ENCODE results near the gene MEGF10.
"Not testable (repeated sequence)": the region's sequence is repeated elsewhere in the genome, so short reads cannot be mapped to it uniquely, and the experiment has no call there.

Gene MEGF10

DNA sequence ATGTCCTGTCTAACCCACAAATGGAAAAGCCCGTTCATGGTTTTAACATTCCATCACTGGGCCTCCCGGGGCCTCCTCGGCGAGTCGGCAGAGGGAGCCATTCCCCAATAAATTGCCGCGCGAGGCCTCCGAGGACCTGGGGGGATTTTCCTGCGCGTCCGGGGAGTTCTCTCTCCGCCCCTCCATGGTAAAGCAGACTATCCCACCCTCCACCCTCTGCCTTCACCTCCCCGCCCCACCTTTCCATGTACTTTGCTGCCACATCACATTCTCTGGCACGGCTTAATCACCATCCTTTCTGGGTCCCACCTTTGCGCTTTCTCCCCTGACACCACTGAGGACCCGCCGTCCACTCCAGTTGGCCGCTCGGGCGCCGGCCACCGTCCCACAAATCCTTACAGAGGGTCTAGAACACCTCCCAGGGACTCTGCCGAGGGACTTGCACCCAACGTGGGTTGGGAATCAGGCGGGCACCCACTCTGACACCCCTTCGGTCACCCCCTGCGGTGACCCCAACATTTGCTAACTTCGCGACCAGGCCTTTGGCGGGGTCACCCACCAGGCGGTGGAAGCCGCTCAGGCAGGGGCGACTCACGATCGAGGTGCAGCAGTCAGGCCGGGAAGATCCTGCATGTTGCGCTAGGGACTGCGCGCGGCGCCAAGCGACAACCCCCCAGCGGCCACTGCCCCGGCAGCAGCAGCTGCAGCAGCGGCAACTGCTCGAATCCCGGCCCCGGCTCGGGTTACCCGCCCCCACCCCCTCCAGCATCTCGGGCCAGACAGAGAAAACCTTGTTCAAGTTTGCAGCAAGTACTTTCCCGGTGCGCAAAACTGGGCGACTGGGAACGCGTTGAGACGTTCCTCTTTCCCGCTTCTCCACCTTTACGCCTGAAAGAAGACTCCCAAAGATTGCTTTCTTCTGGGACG, at the start of gene MEGF10:
Gene MEGF10, plus strand, starts transcription at position 778 of the 927 bp plus-strand sequence. CDS start 40,513 bp downstream, outside the sequence.
- no peak for DNase-seq

DNA sequence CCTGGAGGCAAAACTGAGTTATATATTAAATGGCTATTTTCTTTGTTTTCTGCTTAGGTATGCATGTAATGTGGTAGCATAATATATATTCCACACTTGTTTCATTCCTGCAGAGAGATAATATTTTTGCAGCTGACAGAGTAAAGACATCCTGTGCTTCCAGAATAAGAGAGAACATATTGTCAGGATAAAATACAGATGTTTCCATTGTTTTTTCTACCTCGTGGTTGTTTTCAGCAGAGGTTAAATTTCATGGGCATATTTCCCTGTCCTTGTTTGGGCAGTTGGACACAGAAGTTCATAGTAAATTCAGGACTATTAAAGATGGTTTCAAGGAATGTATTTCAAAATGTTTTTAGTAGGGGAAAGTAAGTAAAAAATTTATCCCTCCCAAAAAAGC, 47.6 kb upstream of the MEGF10 start:
- DNase-seq = no peak

DNA sequence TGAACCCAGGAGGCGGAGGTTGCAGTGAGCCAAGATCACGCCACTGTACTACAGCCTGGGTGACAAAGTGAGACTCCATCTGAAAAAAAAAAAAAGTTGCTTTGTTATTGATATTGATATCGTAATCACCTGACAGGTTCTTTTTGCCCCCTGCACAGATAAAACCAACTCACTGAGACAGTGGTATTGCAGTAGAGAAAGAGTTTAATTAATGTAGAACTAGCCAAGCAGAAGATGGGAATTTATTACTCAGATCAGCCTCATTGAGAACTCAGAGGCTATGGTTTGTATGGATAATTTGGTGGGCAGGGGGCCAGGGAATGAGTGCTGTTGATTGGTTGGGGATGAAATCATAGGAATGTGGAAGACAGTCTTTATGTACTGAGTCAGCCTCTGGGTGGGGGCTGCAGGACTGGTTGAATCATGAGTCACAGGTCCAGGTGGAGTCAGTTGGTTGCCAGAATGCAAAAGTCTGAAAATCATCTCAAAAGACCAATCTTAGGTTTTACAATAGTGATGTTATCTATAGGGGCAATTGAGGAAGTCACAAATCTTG, 35.8 kb upstream of the MEGF10 start:
- DNase-seq = no peak

DNA sequence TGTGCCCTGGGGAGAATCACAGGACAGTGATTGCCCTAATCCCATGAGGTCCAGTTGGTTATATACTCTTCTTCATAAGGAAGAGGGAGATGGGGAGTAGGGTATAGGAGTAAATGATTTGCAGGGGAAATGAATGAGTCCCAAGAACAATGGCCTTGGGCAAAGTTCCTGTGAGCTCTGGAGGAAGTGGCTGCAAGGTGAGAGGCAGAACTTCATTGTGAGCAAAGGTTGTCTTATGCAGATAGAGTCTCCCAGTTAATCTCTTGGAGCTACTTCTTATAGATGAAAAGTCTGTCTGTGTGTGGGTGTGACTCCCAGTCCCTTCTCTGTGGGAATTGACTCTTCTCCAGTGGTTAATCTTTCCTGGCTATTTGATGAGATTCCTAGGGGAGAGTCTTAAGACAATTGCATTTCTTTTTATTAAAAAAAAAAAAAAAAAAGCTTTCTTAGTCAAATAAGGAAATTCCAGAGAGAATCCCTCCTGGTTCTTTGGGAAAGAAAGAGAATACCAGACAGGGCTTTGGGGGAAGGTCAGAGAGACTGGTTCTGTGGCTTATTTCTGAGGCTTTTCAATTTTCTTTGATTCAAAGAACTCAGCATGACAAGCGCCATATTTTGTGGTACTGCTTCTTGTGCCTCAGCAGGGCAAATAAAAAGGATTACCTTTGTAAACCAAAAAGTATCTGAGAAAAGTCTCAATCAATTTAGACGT, 33.6 kb upstream of the MEGF10 start:
- no peak for DNase-seq

GRCh38 chr5:127260686-127261085, 29.9 kb upstream of the MEGF10 start:
- DNase-seq = no peak

GRCh38 chr5:127265473-127265872, 25.1 kb upstream of the MEGF10 start:
- not testable (repeated sequence) for DNase-seq

DNA sequence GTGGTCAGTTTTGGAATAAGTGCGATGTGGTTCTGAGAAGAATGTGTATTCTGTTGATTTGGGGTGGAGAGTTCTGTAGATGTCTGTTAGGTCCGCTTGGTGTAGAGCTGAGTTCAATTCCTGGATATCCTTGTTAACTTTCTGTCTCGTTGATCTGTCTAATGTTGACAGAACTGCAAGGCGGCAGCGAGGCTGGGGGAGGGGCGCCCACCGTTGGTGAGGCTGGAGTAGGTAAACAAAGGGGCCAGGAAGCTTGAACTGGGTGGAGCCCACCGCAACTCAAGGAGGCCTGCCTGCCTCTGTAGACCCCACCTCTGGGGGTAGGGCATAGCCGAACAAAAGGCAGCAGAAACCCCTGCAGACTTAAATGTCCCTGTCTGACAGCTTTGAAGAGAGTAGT, 22.3 kb upstream of the MEGF10 start:
- not testable (repeated sequence) for DNase-seq

GRCh38 chr5:127270713-127271112, 19.9 kb upstream of the MEGF10 start:
- DNase-seq = not testable (repeated sequence)

- DNase-seq = no peak
These were observed 14.9 kb upstream of the MEGF10 start for GRCh38 chr5:127275641-127276193.

- DNase-seq = no peak
These were observed 9.9 kb upstream of the MEGF10 start for GRCh38 chr5:127280491-127281220.

DNA sequence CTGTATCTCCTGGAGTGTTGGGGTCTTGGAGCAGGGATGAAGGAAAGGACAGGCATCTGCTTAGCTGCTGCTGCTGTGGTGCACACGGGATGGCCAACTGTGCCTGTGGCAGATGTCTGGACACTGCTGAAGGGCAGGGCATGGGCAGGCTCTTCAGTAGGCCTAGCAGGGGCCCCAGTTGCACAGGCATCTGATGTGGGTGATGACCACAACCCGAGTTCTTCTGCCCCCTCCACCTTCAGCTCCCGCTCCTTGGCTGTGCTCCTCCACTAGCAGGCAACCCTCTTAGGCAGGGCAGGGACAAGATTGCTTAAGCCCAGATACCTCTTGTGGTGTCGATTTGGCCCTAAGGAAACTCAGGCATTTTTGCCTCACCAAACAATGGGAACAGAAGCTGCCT, 9.0 kb upstream of the MEGF10 start:
- DNase-seq = no peak

- DNase-seq = no peak
These were observed 1.9 kb upstream of the MEGF10 start for GRCh38 chr5:127288676-127289075.

DNA sequence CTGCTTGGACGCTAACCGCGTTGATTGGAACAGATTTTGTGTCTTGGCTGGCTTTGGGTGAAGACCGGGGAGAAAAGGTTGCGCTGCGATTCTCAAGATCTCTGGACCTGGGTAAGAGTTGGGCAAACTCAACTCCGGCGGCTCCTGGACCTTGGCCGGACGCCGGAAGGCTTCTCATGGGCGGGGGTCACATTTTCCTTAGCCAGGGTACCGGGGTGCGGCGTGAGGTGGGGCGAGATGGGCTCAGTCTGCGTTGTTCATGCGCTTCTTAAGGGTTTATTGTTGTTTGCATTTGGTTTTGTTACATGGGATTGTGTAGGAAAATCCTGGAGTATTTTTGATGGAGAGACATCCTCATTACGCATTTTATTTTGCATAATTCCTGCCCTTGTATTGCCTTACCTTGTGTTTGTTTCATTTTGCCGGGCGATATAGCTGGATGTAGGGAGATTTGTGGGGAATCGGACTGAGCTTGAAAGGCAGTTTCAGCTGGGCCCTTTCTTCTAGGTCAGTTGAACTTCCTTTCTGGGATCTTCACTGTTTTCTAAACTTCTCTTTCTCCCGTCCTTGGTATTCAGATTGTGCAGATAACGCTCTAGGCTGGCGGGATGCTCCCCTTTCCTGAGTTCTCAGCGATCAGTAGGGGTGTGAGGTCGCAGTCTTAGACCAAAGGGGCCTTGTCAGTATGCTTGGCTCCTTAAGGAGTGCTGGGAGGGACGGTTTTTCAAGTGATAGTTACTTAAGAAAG, 524 bp downstream of the MEGF10 start:
- DNase-seq = no peak

- no peak for DNase-seq
These were observed 1.6 kb downstream of the MEGF10 start for GRCh38 chr5:127292030-127292735.

GRCh38 chr5:127293373-127293772, 2.8 kb downstream of the MEGF10 start:
- DNase-seq = no peak

GRCh38 chr5:127294829-127295228, 4.2 kb downstream of the MEGF10 start:
- no peak for DNase-seq

- DNase-seq = no peak
These were observed 4.9 kb downstream of the MEGF10 start for GRCh38 chr5:127295454-127295853.

DNA sequence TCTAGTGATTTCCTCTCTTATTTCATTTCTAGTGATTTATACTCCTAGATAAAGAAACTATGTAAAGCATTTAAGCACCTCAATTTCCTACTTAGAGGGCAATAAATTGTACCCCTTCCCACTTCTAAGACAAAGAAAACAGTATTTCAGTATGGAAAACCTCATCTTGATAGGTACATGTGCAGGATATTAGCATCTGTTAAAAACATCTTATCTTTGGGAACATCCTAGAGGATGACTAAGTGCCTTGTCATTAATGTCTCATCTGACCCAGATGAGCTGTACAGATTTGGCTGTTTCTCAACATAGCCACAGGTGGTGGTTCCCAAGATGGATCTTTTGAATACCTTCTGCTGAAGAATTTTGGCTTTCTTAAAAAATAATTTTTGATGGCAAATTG, 5.7 kb downstream of the MEGF10 start:
- no peak for DNase-seq

- not testable (repeated sequence) for DNase-seq
These were observed 6.3 kb downstream of the MEGF10 start for GRCh38 chr5:127296894-127297293.

DNA sequence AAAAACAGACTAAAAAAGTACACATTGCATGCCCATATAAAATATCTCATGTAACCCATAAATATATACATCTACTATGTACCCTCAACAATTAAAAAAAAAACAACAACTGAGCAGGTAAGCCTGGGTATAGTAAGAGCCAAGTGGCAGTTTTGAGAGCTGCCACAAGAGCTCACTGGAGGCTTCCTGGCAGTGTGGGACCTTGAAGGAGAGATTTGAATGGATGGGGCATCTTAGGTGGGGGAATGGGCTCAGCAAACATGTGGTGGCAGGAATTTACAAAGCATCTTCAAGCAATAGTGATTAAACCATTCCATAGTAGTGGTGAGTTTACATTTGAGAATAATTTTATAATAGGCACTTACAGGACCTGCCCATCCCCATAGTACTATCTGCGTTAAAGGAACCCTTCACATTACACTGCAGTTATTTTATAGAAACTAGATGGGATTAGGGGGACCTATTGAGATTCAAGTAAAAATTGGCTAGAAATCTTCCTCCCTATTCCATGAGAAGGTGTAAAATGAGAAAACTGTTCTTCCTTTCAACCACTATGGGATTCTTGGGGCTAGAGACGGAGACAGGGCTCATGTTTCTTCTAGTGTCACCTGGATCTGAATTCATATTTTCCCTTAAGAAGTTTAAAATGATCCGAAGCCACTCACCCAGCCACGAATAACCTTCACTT, 6.9 kb downstream of the MEGF10 start:
- DNase-seq = no peak

DNA sequence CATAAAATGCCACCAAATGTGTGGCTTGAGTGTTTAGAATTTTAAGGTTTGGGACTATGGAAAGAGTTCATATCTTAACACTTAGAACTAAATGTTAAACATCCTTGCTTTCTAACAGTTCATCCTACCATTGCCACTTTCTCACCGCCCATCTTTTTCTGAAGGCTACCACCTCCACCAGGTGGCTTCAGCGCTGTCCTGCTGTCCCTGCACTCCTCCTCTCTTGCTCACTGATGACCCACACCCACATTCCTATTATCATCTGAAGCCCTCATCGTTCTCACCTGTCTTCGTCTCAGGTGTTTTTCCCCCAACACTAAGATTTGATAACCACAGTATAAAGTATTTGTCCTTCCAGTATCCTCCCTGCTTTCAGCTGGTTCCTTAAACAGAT, 7.4 kb downstream of the MEGF10 start:
- DNase-seq = no peak

Measured in DMS79 (cell line).